ENCODE results near the gene FHOD1.

The FHOD1 gene

GRCh38 chr16:67259705-67260104 lies 12.4 kb upstream of the FHOD1 start:
- DNase-seq (ENCODE audit: low read depth in 1 of 2, low spot score in 1 of 2), result no peak
- H3K27me3 ChIP-seq (ENCODE audit: insufficient read depth, poor library complexity, severe bottlenecking), result no peaks in the 10 kb centered on the region
- H3K4me3 ChIP-seq (replicated peaks; ENCODE audit: insufficient read depth, low read length), result no peak overlapping the region
- no peak overlapping the region for H3K27ac ChIP-seq (replicated peaks)
- TF ChIP-seq GABPA (IDR thresholded peaks at IDR 0.05; ENCODE audit: low read depth) (no peak), SPI1 (IDR thresholded peaks at IDR 0.05; ENCODE audit: borderline replicate concordance, low read depth) (no peak), POLR2AphosphoS5 (IDR thresholded peaks at IDR 0.05; ENCODE audit: low read depth) (no peak), CTCF (IDR thresholded peaks at IDR 0.05; ENCODE audit: insufficient read depth, low read length) (no peak), REST (IDR thresholded peaks at IDR 0.05; ENCODE audit: insufficient replicate concordance, low read depth) (no peak)

GRCh38 chr16:67258161-67258835 lies 11.0 kb upstream of the FHOD1 start:
- TF ChIP-seq GABPA (IDR thresholded peaks at IDR 0.05; ENCODE audit: low read depth) (no peak), CTCF (IDR thresholded peaks at IDR 0.05; ENCODE audit: insufficient read depth, low read length) (no peak), REST (IDR thresholded peaks at IDR 0.05; ENCODE audit: insufficient replicate concordance, low read depth) (no peak), POLR2AphosphoS5 (IDR thresholded peaks at IDR 0.05; ENCODE audit: low read depth) (no peak), SPI1 (IDR thresholded peaks at IDR 0.05; ENCODE audit: borderline replicate concordance, low read depth) (no peak)

DNA sequence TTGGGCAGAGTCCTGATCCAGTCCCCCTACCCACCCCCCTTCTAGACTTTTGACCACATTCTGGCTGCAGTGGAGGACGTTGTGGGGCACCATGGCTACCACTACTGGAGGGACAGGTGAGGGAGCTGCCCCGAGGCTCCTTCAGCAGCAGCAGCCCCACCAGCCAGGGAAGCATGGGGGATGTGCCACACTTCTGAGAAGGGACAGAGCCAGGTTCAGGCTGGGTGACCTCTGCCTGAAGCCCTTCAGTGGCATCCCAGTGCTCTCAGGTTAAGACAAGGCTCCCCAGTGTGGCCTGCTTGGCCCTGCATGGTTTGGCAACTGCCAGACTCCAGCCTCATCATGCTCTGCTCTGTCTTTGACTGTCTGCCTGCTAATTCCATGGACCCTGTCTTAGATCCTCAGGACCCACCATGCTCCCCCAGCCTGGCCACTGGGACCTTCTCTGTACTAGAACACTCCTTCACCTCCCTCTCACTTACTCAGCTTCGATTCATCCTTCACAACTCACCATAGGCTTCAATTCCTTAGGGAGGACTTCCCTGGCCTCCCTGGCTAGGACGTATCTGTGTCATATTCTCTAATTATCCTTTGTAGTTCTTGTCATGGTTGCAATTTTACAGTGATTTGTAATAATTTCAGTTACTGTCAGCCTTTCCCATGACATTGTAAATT lies 10.3 kb upstream of the FHOD1 start:
- TF ChIP-seq CTCF (IDR thresholded peaks at IDR 0.05; ENCODE audit: insufficient read depth, low read length) (no peak), GABPA (IDR thresholded peaks at IDR 0.05; ENCODE audit: low read depth) (no peak), REST (IDR thresholded peaks at IDR 0.05; ENCODE audit: insufficient replicate concordance, low read depth) (no peak), SPI1 (IDR thresholded peaks at IDR 0.05; ENCODE audit: borderline replicate concordance, low read depth) (no peak), POLR2AphosphoS5 (IDR thresholded peaks at IDR 0.05; ENCODE audit: low read depth) (no peak)
- Histone ChIP-seq H3K4me3 (replicated peaks; ENCODE audit: insufficient read depth, low read length) (no peak overlapping the region), H3K27ac (replicated peaks) (no peak overlapping the region), H3K27me3 (ENCODE audit: insufficient read depth, poor library complexity, severe bottlenecking) (no peaks in the 10 kb centered on the region)
- no peak for DNase-seq (ENCODE audit: low read depth in 1 of 2, low spot score in 1 of 2)

More at GRCh38 chr16:67258161-67258835, 11.0 kb upstream of the FHOD1 start:
- Histone ChIP-seq H3K27me3 (ENCODE audit: insufficient read depth, poor library complexity, severe bottlenecking) (no peaks in the 10 kb centered on the region), H3K4me3 (replicated peaks; ENCODE audit: insufficient read depth, low read length) (no peak overlapping the region), H3K27ac (replicated peaks) (no peak overlapping the region)
- DNase-seq (ENCODE audit: low read depth in 1 of 2, low spot score in 1 of 2), result no peak

Measured in HL-60 (cell line).